Right kidney (tissue), 1 donor: ENCODE measurements around the gene KANSL1.
"Not testable (repeated sequence)": the region's sequence is repeated elsewhere in the genome, so short reads cannot be mapped to it uniquely, and the experiment has no call there.

ENCODE experiments used
- DNase-seq: peaks from one replicate; pipeline ENCODE4 v3.0.0-alpha.2; 2016

The KANSL1 gene

GRCh38 chr17:46020023-46020761 is 173.0 kb downstream of the KANSL1 start:
- DNase-seq, result no peak

GRCh38 chr17:46019408-46019925 is 173.8 kb downstream of the KANSL1 start:
- not testable (repeated sequence) for DNase-seq

GRCh38 chr17:46013502-46014165 is 179.6 kb downstream of the KANSL1 start:
- no peak for DNase-seq

- no peak for DNase-seq
These were observed 180.1 kb downstream of the KANSL1 start for GRCh38 chr17:46013127-46013501.

GRCh38 chr17:46012506-46013079 is 180.6 kb downstream of the KANSL1 start:
- DNase-seq, result no peak

GRCh38 chr17:46011711-46012505 is 181.3 kb downstream of the KANSL1 start:
- no peak for DNase-seq

GRCh38 chr17:46010597-46011186 is 182.5 kb downstream of the KANSL1 start:
- no peak for DNase-seq

- DNase-seq, result no peak
These were observed 183.3 kb downstream of the KANSL1 start for GRCh38 chr17:46009681-46010596.

- DNase-seq, result no peak
These were observed 184.6 kb downstream of the KANSL1 start for GRCh38 chr17:46008591-46008990.

- no peak for DNase-seq
These were observed 185.7 kb downstream of the KANSL1 start for GRCh38 chr17:46007461-46007965.

- not testable (repeated sequence) for DNase-seq
These were observed 187.1 kb downstream of the KANSL1 start for GRCh38 chr17:46006082-46006481.

GRCh38 chr17:46003907-46004748 is 189.1 kb downstream of the KANSL1 start:
- no peak for DNase-seq

GRCh38 chr17:46002973-46003316 is 190.3 kb downstream of the KANSL1 start:
- no peak for DNase-seq

GRCh38 chr17:46002311-46002972 is 190.8 kb downstream of the KANSL1 start:
- peak; percentile 68 for DNase-seq

- DNase-seq, result no peak
These were observed 191.6 kb downstream of the KANSL1 start for GRCh38 chr17:46001390-46002310.

GRCh38 chr17:46000757-46001156 is 192.5 kb downstream of the KANSL1 start:
- DNase-seq, result no peak

GRCh38 chr17:46000292-46000691 is 192.9 kb downstream of the KANSL1 start:
- no peak for DNase-seq

- no peak for DNase-seq
These were observed 193.3 kb downstream of the KANSL1 start for GRCh38 chr17:45999900-46000290.
